HG03469 (cell line): Measurements from ENCODE around the gene C1RL.
"Not testable (repeated sequence)": the region's sequence is repeated elsewhere in the genome, so short reads cannot be mapped to it uniquely, and the experiment has no call there.

Experiments
- ATAC-seq: cut with Tn5 transposase; IDR thresholded peaks from one replicate; pipeline ENCODE4 v1.9.1; 2021; ENCODE audit warnings: mild to moderate bottlenecking, moderate library complexity, moderate number of reproducible peaks; ENCODE audit not compliant: unreplicated experiment

Gene C1RL

GRCh38 chr12:7067096-7067495 is 41.9 kb downstream of the C1RL start:
- ATAC-seq: no peak

- no peak for ATAC-seq
Observed at GRCh38 chr12:7066596-7066995, 42.4 kb downstream of the C1RL start.

- ATAC-seq: no peak
Observed at GRCh38 chr12:7065073-7065623, 43.9 kb downstream of the C1RL start.

- no peak for ATAC-seq
Observed at GRCh38 chr12:7064516-7064915, 44.5 kb downstream of the C1RL start.

- ATAC-seq: no peak
Observed at GRCh38 chr12:7061596-7061995, 47.4 kb downstream of the C1RL start.

GRCh38 chr12:7061138-7061537 is 47.9 kb downstream of the C1RL start:
- no peak for ATAC-seq

GRCh38 chr12:7060353-7060954 is 48.6 kb downstream of the C1RL start, which contains the start of gene C1S:
C1S (plus strand) TSS chr12:7060718; CDS start chr12:7061913, 1,195 bp downstream.
- no peak for ATAC-seq

- no peak for ATAC-seq
Observed at GRCh38 chr12:7059780-7060179, 49.2 kb downstream of the C1RL start.

- ATAC-seq: no peak
Observed at GRCh38 chr12:7058850-7059395, 50.1 kb downstream of the C1RL start.

- no peak for ATAC-seq
Observed at GRCh38 chr12:7058163-7058845, 50.7 kb downstream of the C1RL start.

- not testable (repeated sequence) for ATAC-seq
Observed at GRCh38 chr12:7055736-7056135, 53.3 kb downstream of the C1RL start.

GRCh38 chr12:7054925-7055324 is 54.1 kb downstream of the C1RL start:
- ATAC-seq: no peak

- ATAC-seq: not testable (repeated sequence)
Observed at GRCh38 chr12:7049973-7050372, 59.0 kb downstream of the C1RL start.

GRCh38 chr12:7049445-7049951 is 59.5 kb downstream of the C1RL start:
- ATAC-seq: not testable (repeated sequence)

- no peak for ATAC-seq
Observed at GRCh38 chr12:7047306-7047705, 61.7 kb downstream of the C1RL start.

GRCh38 chr12:7046383-7047105 is 62.5 kb downstream of the C1RL start:
- no peak for ATAC-seq

- no peak for ATAC-seq
Observed at GRCh38 chr12:7045913-7046312, 63.1 kb downstream of the C1RL start.
